Activated CD4-positive, alpha-beta T cell treated with anti-CD3 and anti-CD28 coated beads, Interleukin-2, amount 10 ng/mL, durations not matched to agents 7 days and 5 days (primary cell): ENCODE measurements around the gene TSSC4. TPM values are rescaled to one million over a fixed set of nuclear protein-coding genes. Genes with fewer than 3 reads are reported as not detected.
A peak's percentile ranks its signal among the peaks of the same experiment; 100 is the strongest.

Experiments used
- CTCF ChIA-PET: fragments of 350-600 bp; sonication (Branson Sonifier 250); formaldehyde crosslinking; loops from one replicate; lab custom pipeline; 2021; ENCODE audit warnings: antibody characterized with exemption; lab: Charles Lee
- POLR2A ChIA-PET: fragments of 350-600 bp; sonication (Branson Sonifier 250); formaldehyde crosslinking; loops from one replicate; lab custom pipeline; 2021; ENCODE audit warnings: antibody characterized with exemption; lab: Charles Lee
- DNase-seq: peaks from one replicate; pipeline ENCODE4 v3.0.0-alpha.2; 2020
- H3K27ac Mint-ChIP-seq: one replicate; pipeline ENCODE4 v1.8.0; 2021; ENCODE audit warnings: mild to moderate bottlenecking, moderate library complexity, mixed read lengths
- H3K27me3 Mint-ChIP-seq: one replicate; pipeline ENCODE4 v1.8.0; 2021; ENCODE audit warnings: mixed read lengths
- H3K36me3 Mint-ChIP-seq: one replicate; pipeline ENCODE4 v1.8.0; 2021; ENCODE audit warnings: low read depth, mixed read lengths
- H3K4me1 Mint-ChIP-seq: one replicate; pipeline ENCODE4 v1.8.0; 2021; ENCODE audit warnings: mixed read lengths
- H3K4me3 Mint-ChIP-seq: one replicate; pipeline ENCODE4 v1.8.0; 2021; ENCODE audit warnings: mild to moderate bottlenecking, moderate library complexity, mixed read lengths
- H3K9me3 Mint-ChIP-seq: one replicate; pipeline ENCODE4 v1.8.0; 2021; ENCODE audit warnings: mixed read lengths
- total RNA-seq, 2 experiments: library from RNA; stranded (reverse); gene quantifications; one replicate each; pipeline ENCODE4 v1.2.3, GENCODE V29; 2021

TSSC4 gene
- total RNA-seq, 2 experiments from 2014 or later = 31.1 to 47.5 TPM

GRCh38 chr11:2412323-2412722, 11.8 kb downstream of the TSSC4 start:
- POLR2A ChIA-PET = no interaction called here
- Mint-ChIP-seq H3K4me1 (no peaks in the 10 kb centered on the region), H3K27me3 (no peaks in the 10 kb centered on the region), H3K4me3 (no peak overlapping the region), H3K36me3 (no peaks in the 10 kb centered on the region), H3K27ac (no peak overlapping the region), H3K9me3 (no peaks in the 10 kb centered on the region)
- CTCF ChIA-PET = interaction anchor here (0.7 to 2.3 kb wide), 3 partner anchors 9 to 15 kb away, joined by 3 to 11 read pairs (median 3); partner anchors contain the start of gene TSSC4
- DNase-seq = no peak

GRCh38 chr11:2413742-2414579, 13.4 kb downstream of the TSSC4 start:
- ChIA-PET CTCF (interaction anchor here (1.8 to 2.3 kb wide), 2 partner anchors 13 to 14 kb away, joined by 3 to 11 read pairs; partner anchors contain the start of gene TSSC4), POLR2A (no interaction called here)
- Mint-ChIP-seq H3K4me1 (no peaks in the 10 kb centered on the region), H3K27me3 (no peaks in the 10 kb centered on the region), H3K4me3 (no peak overlapping the region), H3K27ac (no peak overlapping the region), H3K36me3 (no peaks in the 10 kb centered on the region), H3K9me3 (no peaks in the 10 kb centered on the region)
- DNase-seq = no peak

DNA sequence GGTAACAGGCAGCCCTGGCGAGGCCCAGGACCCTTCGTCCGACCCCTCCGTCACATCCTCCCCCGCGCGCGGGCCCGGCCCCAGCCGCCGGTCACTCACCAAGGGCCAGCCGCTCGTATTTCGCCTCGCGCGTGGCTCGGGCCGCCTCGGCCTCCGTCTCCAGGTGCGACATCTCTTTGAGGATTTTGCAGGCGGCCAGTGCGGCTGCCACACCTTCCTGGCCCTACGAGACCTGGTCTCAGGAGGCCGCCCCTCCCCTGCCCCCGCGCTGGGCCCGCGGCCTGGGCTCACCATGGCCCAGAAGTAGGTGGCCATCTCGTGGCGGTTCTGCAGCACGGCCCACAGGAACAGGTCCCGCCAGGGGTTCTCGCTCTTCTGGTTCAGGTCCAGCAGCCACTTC, 14.1 kb downstream of the TSSC4 start:
- no peak overlapping the region for H3K27ac Mint-ChIP-seq
- H3K4me1 Mint-ChIP-seq = no peaks in the 10 kb centered on the region
- H3K36me3 Mint-ChIP-seq = no peaks in the 10 kb centered on the region
- CTCF ChIA-PET = no interaction called here
- no peaks in the 10 kb centered on the region for H3K9me3 Mint-ChIP-seq
- DNase-seq = no peak
- POLR2A ChIA-PET = no interaction called here
- no peaks in the 10 kb centered on the region for H3K27me3 Mint-ChIP-seq
- no peak overlapping the region for H3K4me3 Mint-ChIP-seq

DNA sequence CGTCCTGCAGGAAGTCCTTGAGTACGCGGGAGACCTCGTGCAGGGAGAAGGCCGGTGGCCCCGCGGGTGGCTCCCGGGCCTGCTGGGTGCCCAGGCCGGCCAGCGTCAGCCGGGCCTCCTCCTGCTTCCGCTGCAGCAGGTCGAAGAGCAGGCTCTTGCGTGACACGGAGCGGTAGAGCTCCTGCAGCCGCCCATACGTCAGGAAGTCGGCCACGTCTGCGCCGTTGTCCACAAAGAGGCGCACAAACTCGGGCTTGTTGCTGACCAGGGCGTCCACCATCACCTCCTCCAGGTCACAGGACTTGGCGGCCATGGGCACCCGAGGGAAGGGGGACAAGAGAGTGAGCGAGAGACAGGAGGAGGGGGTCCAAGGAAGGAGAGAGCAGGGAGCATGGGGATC, 14.6 kb downstream of the TSSC4 start:
- no peaks in the 10 kb centered on the region for H3K9me3 Mint-ChIP-seq
- POLR2A ChIA-PET = no interaction called here
- H3K27me3 Mint-ChIP-seq = no peaks in the 10 kb centered on the region
- H3K36me3 Mint-ChIP-seq = no peaks in the 10 kb centered on the region
- H3K4me1 Mint-ChIP-seq = no peaks in the 10 kb centered on the region
- no peak for DNase-seq
- no peak overlapping the region for H3K27ac Mint-ChIP-seq
- no peak overlapping the region for H3K4me3 Mint-ChIP-seq
- CTCF ChIA-PET = interaction anchor here (1.6 kb wide), 1 partner anchor 110 kb away, joined by 7 read pairs; no protein-coding TSS in a partner anchor

DNA sequence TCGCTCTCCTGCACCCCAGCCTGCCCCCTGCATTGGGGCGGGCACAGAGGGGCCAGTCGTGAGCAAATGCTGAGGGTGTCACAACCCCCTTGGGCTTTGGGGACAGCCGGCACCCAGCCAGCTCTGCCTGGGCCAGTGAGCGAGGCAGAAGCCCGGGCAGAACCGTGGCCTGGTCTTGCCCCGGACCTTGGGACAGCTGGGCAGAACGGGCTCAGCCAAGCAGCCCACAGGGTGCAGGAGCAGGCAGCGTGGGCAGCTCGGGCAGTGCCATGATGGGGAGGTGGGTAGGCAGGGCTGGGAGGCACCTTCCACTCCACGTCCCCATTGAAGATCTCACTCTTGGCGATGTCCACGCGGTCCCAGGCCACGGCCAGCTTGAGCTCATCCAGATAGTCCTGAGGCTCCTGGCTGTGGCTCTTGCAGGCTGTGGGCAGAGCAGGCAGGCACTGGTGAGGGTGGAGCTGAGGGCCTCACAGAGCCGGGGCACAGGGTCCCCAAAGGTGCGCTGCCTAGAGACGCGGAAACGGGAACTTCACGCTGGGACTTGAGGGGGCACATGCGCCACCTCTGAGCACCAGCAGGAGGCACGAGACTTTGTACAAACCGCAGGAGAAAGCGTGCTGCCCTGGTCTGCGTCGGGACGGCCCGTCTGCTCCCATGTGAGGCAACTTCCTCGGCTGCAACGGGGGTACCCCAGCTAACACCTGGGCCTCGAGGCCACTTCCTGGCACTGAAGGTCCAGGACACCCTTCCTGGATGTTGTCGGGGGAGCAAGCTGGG, 15.2 kb downstream of the TSSC4 start:
- H3K27me3 Mint-ChIP-seq = no peaks in the 10 kb centered on the region
- H3K9me3 Mint-ChIP-seq = no peaks in the 10 kb centered on the region
- no peak for DNase-seq
- H3K4me3 Mint-ChIP-seq = no peak overlapping the region
- no peaks in the 10 kb centered on the region for H3K36me3 Mint-ChIP-seq
- POLR2A ChIA-PET = no interaction called here
- no peaks in the 10 kb centered on the region for H3K4me1 Mint-ChIP-seq
- H3K27ac Mint-ChIP-seq = no peak overlapping the region
- CTCF ChIA-PET = interaction anchor here (1.6 kb wide), 1 partner anchor 111 kb away, joined by 7 read pairs; no protein-coding TSS in a partner anchor

DNA sequence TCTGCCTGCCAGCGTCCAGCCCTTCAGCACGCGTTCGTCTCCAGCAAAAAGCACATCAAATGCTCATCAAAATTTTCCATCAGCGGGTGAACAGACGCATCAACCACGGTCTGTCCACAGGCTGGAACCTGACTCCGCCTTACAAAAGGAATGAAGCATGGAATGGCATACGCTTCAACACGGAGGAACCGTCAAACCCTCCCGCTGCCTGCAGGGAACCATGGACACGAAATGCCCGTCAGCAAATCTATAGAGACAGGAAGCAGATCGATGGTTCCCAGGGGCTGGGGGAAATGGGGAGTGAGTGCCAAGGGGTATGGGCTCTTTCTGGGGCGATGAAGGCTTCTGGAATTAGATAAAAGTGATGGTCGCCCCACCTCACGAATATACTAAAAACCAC, 16.2 kb downstream of the TSSC4 start:
- no peaks in the 10 kb centered on the region for H3K27me3 Mint-ChIP-seq
- H3K4me3 Mint-ChIP-seq = no peak overlapping the region
- no peak for DNase-seq
- no peak overlapping the region for H3K27ac Mint-ChIP-seq
- no peaks in the 10 kb centered on the region for H3K36me3 Mint-ChIP-seq
- no peaks in the 10 kb centered on the region for H3K9me3 Mint-ChIP-seq
- ChIA-PET POLR2A (no interaction called here), CTCF (interaction anchor here (1.6 to 7.4 kb wide), 2 partner anchors 110 to 112 kb away, joined by 7 to 134 read pairs; no protein-coding TSS in a partner anchor)
- H3K4me1 Mint-ChIP-seq = no peaks in the 10 kb centered on the region

- H3K4me1 Mint-ChIP-seq = no peaks in the 10 kb centered on the region
- H3K36me3 Mint-ChIP-seq = no peaks in the 10 kb centered on the region
- POLR2A ChIA-PET = no interaction called here
- H3K27me3 Mint-ChIP-seq = no peaks in the 10 kb centered on the region
- no peak overlapping the region for H3K27ac Mint-ChIP-seq
- no peaks in the 10 kb centered on the region for H3K9me3 Mint-ChIP-seq
- no peak overlapping the region for H3K4me3 Mint-ChIP-seq
- CTCF ChIA-PET = interaction anchor here (3.3 to 7.4 kb wide), 5 partner anchors 9 to 220 kb away, joined by 20 to 134 read pairs (median 22); partner anchors contain the start of genes C11orf21, TSPAN32 and TSSC4
- no peak for DNase-seq
These were observed 17.5 kb downstream of the TSSC4 start for GRCh38 chr11:2417856-2418692.

DNA sequence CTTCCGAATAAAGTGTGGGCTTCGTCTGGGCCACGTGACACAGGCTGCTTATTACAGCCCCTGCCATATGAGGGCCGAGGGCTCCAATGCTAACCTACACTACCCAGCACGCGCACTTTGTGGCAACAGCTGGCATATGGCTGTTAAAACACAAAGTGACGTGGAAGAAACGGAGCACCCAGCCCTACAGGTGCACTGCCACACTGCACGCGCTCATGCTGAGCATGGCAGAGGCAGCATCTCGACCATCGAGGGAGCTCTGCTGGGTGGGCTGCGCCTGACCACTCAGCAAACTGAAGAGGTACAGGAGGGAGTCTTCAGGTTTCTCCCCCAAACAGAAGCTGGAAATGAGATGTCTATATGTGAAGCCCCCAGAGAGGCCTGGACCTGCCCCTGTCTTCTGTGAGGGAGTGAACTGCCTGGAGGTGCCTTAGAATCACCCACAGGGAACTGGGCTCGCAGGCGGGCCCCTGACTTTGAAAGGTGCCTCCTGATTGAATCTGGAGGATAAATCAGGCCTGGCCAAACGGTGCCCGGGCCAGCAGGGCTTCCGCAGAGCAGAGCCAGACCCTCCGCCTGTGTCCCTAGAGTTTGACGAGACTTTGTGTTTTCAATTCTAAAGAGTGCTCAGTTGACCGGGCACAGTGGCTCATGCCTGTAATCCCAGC, 18.3 kb downstream of the TSSC4 start:
- CTCF ChIA-PET = interaction anchor here (0.8 to 7.4 kb wide), 21 partner anchors 9 to 586 kb away, joined by 3 to 134 read pairs (median 4); partner anchors contain the start of genes C11orf21, TSPAN32 and TSSC4

GRCh38 chr11:2419638-2420501, 19.3 kb downstream of the TSSC4 start:
- no peaks in the 10 kb centered on the region for H3K4me1 Mint-ChIP-seq
- no peaks in the 10 kb centered on the region for H3K27me3 Mint-ChIP-seq
- POLR2A ChIA-PET = no interaction called here
- H3K4me3 Mint-ChIP-seq = no peak overlapping the region
- no peaks in the 10 kb centered on the region for H3K36me3 Mint-ChIP-seq
- CTCF ChIA-PET = interaction anchor here (0.8 to 8.4 kb wide), 39 partner anchors 8 to 587 kb away, joined by 3 to 134 read pairs (median 4); partner anchors contain the start of genes C11orf21, TSPAN32 and TSSC4
- no peaks in the 10 kb centered on the region for H3K9me3 Mint-ChIP-seq
- peak; percentile 59 for DNase-seq
- no peak overlapping the region for H3K27ac Mint-ChIP-seq

More for the DNA sequence above, 18.3 kb downstream of the TSSC4 start:
- no peak for DNase-seq
- POLR2A ChIA-PET = no interaction called here
- peak overlapping the region; percentile 41 for H3K27ac Mint-ChIP-seq
- no peaks in the 10 kb centered on the region for H3K27me3 Mint-ChIP-seq
- no peaks in the 10 kb centered on the region for H3K36me3 Mint-ChIP-seq
- no peak overlapping the region for H3K4me3 Mint-ChIP-seq
- no peaks in the 10 kb centered on the region for H3K9me3 Mint-ChIP-seq
- no peaks in the 10 kb centered on the region for H3K4me1 Mint-ChIP-seq

- Mint-ChIP-seq H3K4me1 (no peaks in the 10 kb centered on the region), H3K27ac (no peak overlapping the region), H3K36me3 (no peaks in the 10 kb centered on the region), H3K9me3 (no peaks in the 10 kb centered on the region), H3K27me3 (no peaks in the 10 kb centered on the region), H3K4me3 (no peak overlapping the region)
- DNase-seq = peak; percentile 66
- ChIA-PET POLR2A (no interaction called here), CTCF (interaction anchor here (0.6 to 8.4 kb wide), 39 partner anchors 7 to 475 kb away, joined by 3 to 134 read pairs (median 4); partner anchors contain the start of genes C11orf21, TSPAN32 and TSSC4)
These were observed 20.1 kb downstream of the TSSC4 start for GRCh38 chr11:2420502-2421225.
